K562 (cell line): ENCODE measurements around the gene SMIM13. TPM values are rescaled to one million over a fixed set of nuclear protein-coding genes. Genes with fewer than 3 reads are reported as not detected.

ENCODE experiments used
- BRF1 ChIP-seq: IDR thresholded peaks from 3 replicates; pipeline ENCODE4 v1.6.1; 2011; ENCODE audit warnings: borderline replicate concordance, mild to moderate bottlenecking; ENCODE audit not compliant: insufficient read length; ENCODE audit errors: extremely low read depth
- ELF2 ChIP-seq: fragments of 250-450 bp; sonication (Bioruptor Pico); IDR thresholded peaks from 2 replicates; pipeline ENCODE4 v1.5.0; 2021; ENCODE audit warnings: mild to moderate bottlenecking
- ESRRA ChIP-seq: fragments of 450-650 bp; IDR thresholded peaks from 2 replicates; pipeline ENCODE4 v1.6.1; 2014; ENCODE audit warnings: low read depth, mild to moderate bottlenecking, moderate library complexity, borderline replicate concordance
- GABPB1 ChIP-seq: sonication (generic); formaldehyde crosslinking; IDR thresholded peaks from 2 replicates; pipeline ENCODE4 v1.8.0; 2022; ENCODE audit warnings: mild to moderate bottlenecking, missing genetic modification reagents
- MNT ChIP-seq, 2 experiments: fragments of 450-650 bp; conservative IDR thresholded peaks; 2 replicates each; pipeline ENCODE4 v1.6.1; 2017; ENCODE audit warnings: mild to moderate bottlenecking in 2 of 2, moderate library complexity in 2 of 2
- SFPQ ChIP-seq: fragments of 200-400 bp; formaldehyde crosslinking; IDR thresholded peaks from 2 replicates; pipeline ENCODE4 v1.6.1; 2017; ENCODE audit warnings: mild to moderate bottlenecking, low read depth, low read length, moderate library complexity
- SRSF7 ChIP-seq: fragments of 200-400 bp; formaldehyde crosslinking; optimal IDR thresholded peaks from 2 replicates; pipeline ENCODE3; 2017; ENCODE audit warnings: mild to moderate bottlenecking, low read depth, low read length
- TCF15 ChIP-seq: fragments of 250-450 bp; sonication (Bioruptor Pico); IDR thresholded peaks from 2 replicates; pipeline ENCODE4 v1.8.0; 2022; ENCODE audit warnings: moderate library complexity, mild to moderate bottlenecking, inconsistent platforms
- YY1 ChIP-seq, 3 experiments: IDR thresholded peaks; 2 replicates each; pipeline ENCODE4 v1.6.1; 2011; ENCODE audit warnings: low read length in 2 of 3, mild to moderate bottlenecking in 2 of 3, moderate library complexity in 2 of 3, borderline replicate concordance in 1 of 3, control low read depth in 1 of 3, low read depth in 1 of 3; ENCODE audit not compliant: insufficient read depth in 3 of 3, insufficient replicate concordance in 2 of 3, control insufficient read depth in 1 of 3, insufficient read length in 1 of 3; ENCODE audit errors: extremely low read depth in 1 of 3
- ZFX ChIP-seq: sonication (generic); formaldehyde crosslinking; IDR thresholded peaks from 2 replicates; pipeline ENCODE4 v1.8.0; 2022; ENCODE audit warnings: mild to moderate bottlenecking, missing genetic modification reagents, moderate library complexity
- ZNF134 ChIP-seq: fragments of 250-450 bp; sonication (Bioruptor Pico); conservative IDR thresholded peaks from 2 replicates; pipeline ENCODE4 v1.4.0; 2020
- ZNF318 ChIP-seq, 2 experiments: fragments of 450-650 bp; IDR thresholded peaks; 2 replicates each; pipeline ENCODE4 v1.6.1; 2016; ENCODE audit warnings: mild to moderate bottlenecking in 2 of 2, borderline replicate concordance in 1 of 2, low read depth in 1 of 2, moderate library complexity in 1 of 2
- ZNF77 ChIP-seq: fragments of 250-450 bp; sonication (Bioruptor Pico); IDR thresholded peaks from 2 replicates; pipeline ENCODE4 v1.5.0; 2020
- polyA plus RNA-seq, 8 experiments: library from polyadenylated mRNA; depleted of rRNA in 4 of 8; stranded (reverse) in 5 of 8; unstranded in 3 of 8; fragments of >200 nt; fragmentation: Nextera tagmentation in 2 of 8; fragmentation: Illumina TruSeq in 1 of 8; extraction: Ambion mirVana in 2 of 8; extraction: Trizol in 1 of 8; gene quantifications; 2 replicates each; pipeline versions ENCODE4 v1.2.1 to v1.2.3, GENCODE V29; 2011 to 2014; ENCODE audit warnings: inconsistent platforms in 1 of 8, missing spikeins in 1 of 8
- total RNA-seq, 7 experiments: library from RNA; depleted of rRNA in 6 of 7; stranded (reverse); fragments of >200 nt in 6 of 7; fragmentation: Illumina TruSeq in 2 of 7; extraction: Trizol in 2 of 7; gene quantifications; 2 replicates each; pipeline versions ENCODE4 v1.2.1 to v1.2.3, GENCODE V29; 2011 to 2021; ENCODE audit warnings: low replicate concordance in 1 of 7

Gene SMIM13
- total and polyA plus RNA-seq, 9 of the 15 experiments (the other 6 are each of a cell fraction or from before 2014, with no cell fraction given), result 5.5 to 24.8 (median 11.7) TPM

- TF ChIP-seq ZNF318 (IDR thresholded peaks at IDR 0.05; ENCODE audit: borderline replicate concordance in 1 of 2, low read depth in 1 of 2) (no peak), SFPQ (no peak), ZFX (CRISPR knock-in tag) (no peak), SRSF7 (no peak), ZNF134 (0 out of 2 replicates have a peak, but pooled peaks have one; percentile 8), GABPB1 (peak; percentile 40; the same call in 1 of the 2 replicates), TCF15 (CRISPR knock-in tag) (no peak), YY1 (IDR thresholded peaks at IDR 0.05; ENCODE audit: borderline replicate concordance in 1 of 3, control insufficient read depth in 1 of 3, extremely low read depth in 1 of 3, insufficient read depth in 3 of 3, insufficient read length in 1 of 3, insufficient replicate concordance in 2 of 3, low read depth in 1 of 3, low read length in 2 of 3) (peak in 1 of 3 experiments; percentile 8), ELF2 (CRISPR knock-in tag) (peak; percentile 60; the same call in 1 of the 2 replicates), ZNF77 (no peak), ESRRA (peak; percentile 87), BRF1 (no peak), MNT (conservative IDR thresholded peaks at IDR 0.05) (peak; percentile 97 to 98)
These were observed 18.3 kb downstream of the SMIM13 start (continued) for GRCh38 chr6:11111769-11112437.
